ENCODE results near the gene PSMG4.

GRCh38 chr6:3285049-3285639 is 26.4 kb downstream of the PSMG4 start:
- TF ChIP-seq ZNF596 (tag by site-specific recombination; IDR thresholded peaks at IDR 0.05) (no peak), ZNF501 (tag by site-specific recombination; IDR thresholded peaks at IDR 0.05) (no peak), CTCF (tag by site-specific recombination; IDR thresholded peaks at IDR 0.05) (no peak), ZNF274 (IDR thresholded peaks at IDR 0.05; ENCODE audit: low read length) (no peak), ZNF274 (tag by site-specific recombination; IDR thresholded peaks at IDR 0.05; ENCODE audit: borderline replicate concordance) (no peak), ZNF391 (tag by site-specific recombination; IDR thresholded peaks at IDR 0.05; ENCODE audit: borderline replicate concordance, low read depth) (no peak), ZBTB20 (tag by site-specific recombination; IDR thresholded peaks at IDR 0.05) (no peak), ZEB2 (tag by site-specific recombination; IDR thresholded peaks at IDR 0.05) (no peak), PRDM6 (tag by site-specific recombination; IDR thresholded peaks at IDR 0.05) (no peak)

All from HEK293 (cell line).